ENCODE data around the gene CPED1. TPM values are rescaled to one million over a fixed set of nuclear protein-coding genes. Genes with fewer than 3 reads are reported as not detected.

CPED1 gene
- total RNA-seq, 1 experiment from 2014 or later: 15.8 TPM

Other genes starting within 250 kb of the CPED1 start
- gene TSPAN12, start 130.6 kb upstream of the CPED1 start, total RNA-seq (2014; rRNA removed; shearing (Covaris generic)): 0.05 TPM in 1 of 2 replicates, not detected in the other
- 18.8 and 20.6 TPM in 2 replicates for gene ING3, start 37.9 kb upstream of the CPED1 start, total RNA-seq (2014; rRNA removed; shearing (Covaris generic))

All from M059J (cell line).